Activated CD4-positive, alpha-beta T cell treated with anti-CD3 and anti-CD28 coated beads for 48 hours (primary cell): ENCODE results near the gene CDH26.

Experiments
- DNase-seq: peaks from one replicate; pipeline ENCODE4 v3.0.0-alpha.2; 2020

The CDH26 gene

DNA sequence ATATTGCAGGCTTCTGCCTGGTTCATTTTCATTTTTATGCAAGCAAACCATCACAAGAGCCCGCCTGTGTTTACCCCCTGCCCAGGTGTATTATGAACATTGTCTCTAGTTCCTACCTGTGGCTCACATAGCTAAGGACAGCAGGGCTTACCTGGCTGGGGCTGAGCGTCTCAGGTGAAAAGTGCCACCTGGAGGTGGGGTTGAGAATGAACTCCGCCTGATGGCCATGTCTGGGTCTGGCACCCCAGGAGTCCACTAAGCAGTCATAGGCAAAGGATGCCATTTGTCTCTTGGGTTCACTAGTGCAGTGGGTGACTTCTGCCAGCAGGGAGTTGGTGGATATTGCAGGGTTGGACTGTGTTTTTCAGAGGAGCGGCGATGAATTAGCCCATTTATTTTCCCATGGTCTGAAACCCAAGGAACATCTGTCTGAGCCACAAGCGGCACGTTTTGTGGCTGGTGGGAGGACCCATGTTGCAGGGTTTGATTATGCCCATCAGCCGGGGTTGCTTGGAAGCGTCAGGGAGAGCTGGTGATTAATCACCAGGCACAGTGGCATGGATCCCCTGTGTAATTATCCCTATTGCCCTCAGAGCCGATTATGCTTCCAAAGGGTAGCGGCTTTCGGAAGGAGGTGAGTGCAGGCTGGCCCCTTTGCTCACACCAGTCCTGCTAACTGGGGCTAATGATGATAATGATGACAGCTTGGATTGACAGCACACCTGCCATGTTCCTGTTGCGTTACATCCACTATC is 92.1 kb downstream of the CDH26 start:
- no peak for DNase-seq

DNA sequence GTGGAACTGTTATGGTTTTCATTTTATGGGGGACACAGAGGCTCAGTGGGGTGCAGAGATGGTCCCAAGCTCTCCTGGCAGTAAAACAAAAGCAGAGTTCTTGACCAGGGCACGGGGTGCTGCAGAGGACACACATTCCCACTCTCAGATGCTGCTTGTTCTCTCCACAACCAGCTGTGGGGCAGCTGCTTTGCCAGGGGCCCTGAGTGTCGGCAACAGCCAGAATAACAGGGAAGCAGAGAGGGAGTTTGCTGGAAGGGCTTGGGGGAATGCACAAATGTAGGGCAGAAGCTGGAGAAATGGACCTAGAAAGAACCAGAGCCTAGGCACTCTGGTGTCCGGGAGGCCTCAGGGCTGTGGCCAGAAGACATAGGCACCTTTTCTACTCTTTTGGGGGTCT is 93.7 kb downstream of the CDH26 start:
- DNase-seq, result no peak

GRCh38 chr20:60052322-60052721 is 94.1 kb downstream of the CDH26 start:
- no peak for DNase-seq

GRCh38 chr20:60053125-60053817 is 95.0 kb downstream of the CDH26 start:
- no peak for DNase-seq

DNA sequence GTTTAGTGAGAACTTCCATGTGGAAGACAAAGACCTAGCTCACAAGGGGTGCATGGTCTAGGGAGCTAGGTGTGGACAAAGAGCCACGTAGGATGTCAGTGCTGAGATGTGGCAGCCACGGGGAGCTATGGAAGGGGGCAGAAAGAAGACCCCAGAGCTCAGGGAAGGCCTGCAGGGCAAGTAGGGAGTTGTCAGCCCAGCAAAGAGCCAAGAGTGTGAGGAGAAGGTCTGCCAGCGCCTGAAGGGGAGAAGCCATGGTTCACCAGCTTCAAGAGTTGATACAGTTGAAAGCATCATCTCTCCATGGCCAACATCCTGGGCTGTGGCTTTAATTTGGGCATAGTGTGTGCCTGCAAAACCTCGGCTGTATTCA is 95.6 kb downstream of the CDH26 start:
- DNase-seq, result no peak

- no peak for DNase-seq
Observed at GRCh38 chr20:60054716-60055634, 96.8 kb downstream of the CDH26 start.

DNA sequence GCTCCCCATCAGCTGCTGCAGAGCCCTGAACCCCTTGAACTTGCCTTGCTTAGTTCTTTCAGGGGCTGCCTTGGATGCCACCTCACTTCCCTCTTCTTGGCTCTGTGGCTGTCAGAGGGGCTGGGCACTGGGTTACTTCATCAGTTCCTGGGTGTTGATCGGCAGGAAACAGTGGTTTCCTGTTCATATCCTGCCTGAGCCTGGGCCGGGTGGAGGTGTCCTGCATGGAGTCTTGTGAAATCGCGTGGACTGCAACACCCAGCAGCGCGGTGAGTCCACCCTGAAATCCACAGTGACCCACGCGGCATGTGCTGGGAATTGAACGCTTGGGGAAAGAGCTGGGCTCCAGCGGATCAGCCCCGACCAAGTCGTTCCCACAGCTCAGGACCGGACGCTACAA is 97.5 kb downstream of the CDH26 start:
- DNase-seq, result peak; percentile 52

GRCh38 chr20:60056407-60057122 is 98.3 kb downstream of the CDH26 start:
- peak; percentile 17 for DNase-seq

DNA sequence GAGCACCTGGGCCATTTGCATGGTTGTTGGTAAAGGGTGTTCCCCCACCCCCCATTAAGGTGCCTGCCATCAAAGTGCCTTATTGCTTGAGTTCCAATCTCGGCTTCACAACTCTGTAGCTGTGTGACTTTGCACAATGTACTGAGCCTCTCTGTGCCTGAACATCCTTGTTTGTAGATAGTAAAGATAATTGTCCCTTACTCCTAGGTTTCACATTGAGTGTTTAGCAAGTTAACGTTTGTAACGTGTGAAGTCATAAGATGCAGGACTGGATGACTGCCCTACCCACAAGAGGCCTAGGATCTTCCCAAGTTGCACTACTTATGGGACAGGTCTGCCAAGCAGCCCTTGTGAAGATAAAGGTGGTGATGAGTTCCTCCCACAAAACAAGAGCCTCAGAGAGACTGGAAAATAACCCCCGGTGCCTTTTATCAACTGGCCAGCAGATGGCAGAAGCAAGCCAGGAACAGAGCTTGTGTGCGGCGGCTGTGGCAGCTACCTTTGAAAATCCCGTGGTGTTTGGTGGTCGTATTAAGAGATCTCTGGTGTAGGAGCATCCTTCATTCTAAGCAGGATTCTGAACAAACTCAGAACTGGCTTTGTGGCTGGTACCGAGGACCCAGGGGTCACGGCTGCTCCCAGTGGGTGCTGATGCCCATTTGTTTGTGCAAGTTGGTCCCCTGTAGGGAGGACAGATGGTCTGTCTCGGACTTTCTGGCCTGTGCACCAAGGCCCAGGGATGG is 99.1 kb downstream of the CDH26 start:
- DNase-seq, result peak; percentile 78

- peak; percentile 40 for DNase-seq
Observed at GRCh38 chr20:60057866-60058807, 99.9 kb downstream of the CDH26 start.

DNA sequence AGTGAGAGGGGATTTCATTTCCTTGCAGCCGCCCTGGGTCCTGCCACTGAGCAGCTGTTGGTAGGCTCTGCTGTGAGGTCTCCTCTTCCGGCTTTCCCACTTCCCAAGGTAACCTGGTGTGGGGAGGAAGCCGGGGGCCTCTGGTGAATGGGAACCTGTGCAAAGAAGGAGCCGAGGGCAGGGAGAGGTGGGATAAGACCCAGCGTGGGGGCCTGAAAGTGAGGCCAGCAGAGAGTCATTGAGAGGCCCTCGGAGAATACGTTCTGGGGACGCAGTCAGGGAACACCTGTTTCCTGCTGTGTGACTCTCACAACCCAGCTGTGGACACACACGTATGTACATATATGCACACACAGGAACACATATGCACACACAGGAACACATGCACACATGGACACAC is 100.7 kb downstream of the CDH26 start:
- DNase-seq, result no peak

DNA sequence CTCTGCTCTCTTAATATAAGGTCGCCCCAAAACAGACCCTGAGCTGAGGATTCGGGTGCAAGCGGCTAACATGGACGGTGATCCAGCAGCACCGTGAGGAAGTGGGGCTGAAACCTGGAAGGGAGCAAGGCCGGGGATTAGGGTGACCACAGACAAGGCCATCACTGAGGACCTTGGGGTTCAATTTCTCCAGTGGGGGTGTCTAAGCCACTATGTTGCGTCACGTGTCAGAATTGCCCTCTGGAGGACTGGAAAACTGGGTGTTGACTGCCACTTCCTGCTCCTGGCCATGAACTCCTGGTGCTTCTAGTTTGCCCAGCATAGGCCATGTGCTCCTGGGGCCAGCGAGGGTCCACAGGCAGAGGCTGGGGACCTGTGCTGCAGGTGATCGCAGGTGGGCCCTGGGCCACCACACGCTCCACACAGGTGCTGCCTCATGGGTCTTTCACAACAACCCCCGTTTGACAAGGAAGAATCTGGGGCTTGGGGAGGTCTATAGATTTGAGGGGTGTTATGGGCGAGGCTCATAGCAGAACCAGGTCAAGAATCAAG is 101.9 kb downstream of the CDH26 start:
- DNase-seq, result no peak

- DNase-seq, result no peak
Observed at GRCh38 chr20:60060593-60060992, 102.4 kb downstream of the CDH26 start.

DNA sequence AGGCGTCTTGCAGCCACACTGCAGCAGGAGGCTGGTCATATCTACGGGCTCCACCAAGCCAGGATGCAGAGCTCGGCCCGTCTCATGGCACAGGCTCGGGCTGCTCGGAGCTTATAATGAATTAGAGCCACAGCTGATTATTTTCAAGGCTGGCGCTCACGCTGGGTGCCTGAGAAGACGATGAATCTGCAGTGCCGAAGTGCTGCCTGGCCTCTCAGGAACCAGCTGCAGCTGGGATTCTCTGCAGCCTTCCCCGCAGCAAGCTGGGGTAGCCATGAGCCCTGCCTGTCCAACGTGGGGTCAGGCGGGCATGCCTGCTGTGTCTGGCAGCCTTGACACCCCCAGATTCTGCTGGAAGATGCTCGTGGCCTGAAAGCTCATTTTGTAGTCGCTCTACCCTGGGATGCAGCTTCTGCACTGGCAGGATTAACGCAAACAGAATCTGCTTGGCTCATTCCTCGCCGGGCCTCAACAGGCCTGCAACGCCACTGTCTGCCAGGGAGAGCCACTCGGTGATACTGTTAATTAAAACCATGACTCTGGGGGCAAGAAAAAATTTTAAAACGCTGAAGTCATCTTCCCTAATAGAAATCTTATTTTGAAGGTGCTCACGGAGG is 104.3 kb downstream of the CDH26 start:
- no peak for DNase-seq

- DNase-seq, result no peak
Observed at GRCh38 chr20:60063048-60063451, 104.8 kb downstream of the CDH26 start.

DNA sequence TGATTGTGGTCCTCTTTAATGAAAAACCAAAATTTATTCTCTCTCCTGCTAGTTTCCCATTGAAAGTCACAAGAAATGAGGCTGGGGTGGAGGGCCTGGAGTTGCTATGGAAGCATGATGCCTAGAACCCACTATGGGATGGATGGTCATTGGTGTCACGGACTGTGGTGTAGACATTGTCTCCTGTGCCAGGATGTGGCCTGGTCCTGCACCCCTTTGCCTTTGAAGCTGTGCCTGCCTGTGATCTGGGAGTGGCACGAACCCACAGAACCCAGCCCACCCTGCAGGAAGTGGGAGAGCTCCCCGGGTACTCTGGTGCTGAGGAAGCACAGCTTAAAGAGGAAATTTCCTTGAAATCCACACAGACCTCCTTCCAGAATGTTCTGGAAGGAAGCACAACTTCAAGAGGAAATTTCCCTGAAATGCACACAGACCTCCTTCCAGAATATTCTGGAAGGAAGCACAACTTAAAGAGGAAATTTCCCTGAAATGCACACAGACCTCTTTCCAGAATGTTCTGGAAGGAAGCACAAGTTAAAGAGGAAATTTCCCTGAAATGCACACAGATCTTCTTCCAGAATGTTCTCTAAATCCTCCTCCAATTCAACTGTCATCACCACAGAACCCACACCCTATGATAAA is 105.6 kb downstream of the CDH26 start:
- no peak for DNase-seq
